Activated effector memory CD4-positive, alpha-beta T cell treated with Interleukin-2 at 50 U/mL for 16 hours (primary cell): ENCODE results near the gene DGKA.

Source experiments
- DNase-seq: peaks from one replicate; pipeline ENCODE4 v3.0.0-alpha.2; 2020

The DGKA gene

GRCh38 chr12:55931780-55932550, 1.0 kb downstream of the DGKA start:
- peak; percentile 18 for DNase-seq

- DNase-seq = peak; percentile 51
Measured at GRCh38 chr12:55932551-55932910, 1.6 kb downstream of the DGKA start.

- no peak for DNase-seq
Measured at GRCh38 chr12:55933169-55933798, 2.3 kb downstream of the DGKA start.

- no peak for DNase-seq
Measured at GRCh38 chr12:55933799-55934742, 3.1 kb downstream of the DGKA start.

- DNase-seq = no peak
Measured at GRCh38 chr12:55934773-55935172, 3.8 kb downstream of the DGKA start.

GRCh38 chr12:55935738-55936151, 4.8 kb downstream of the DGKA start:
- DNase-seq = peak; percentile 14

GRCh38 chr12:55937981-55938380, 7.0 kb downstream of the DGKA start:
- no peak for DNase-seq

GRCh38 chr12:55938826-55939501, 8.0 kb downstream of the DGKA start:
- no peak for DNase-seq

- DNase-seq = peak; percentile 71
Measured at GRCh38 chr12:55940065-55940732, 9.2 kb downstream of the DGKA start.

- DNase-seq = no peak
Measured at GRCh38 chr12:55942055-55942454, 11.1 kb downstream of the DGKA start.

- DNase-seq = no peak
Measured at GRCh38 chr12:55942577-55943136, 11.7 kb downstream of the DGKA start.

- no peak for DNase-seq
Measured at GRCh38 chr12:55946553-55946952, 15.6 kb downstream of the DGKA start.

- DNase-seq = no peak
Measured at GRCh38 chr12:55955344-55955743, 24.4 kb downstream of the DGKA start.

- no peak for DNase-seq
Measured at GRCh38 chr12:55955800-55956508, 25.0 kb downstream of the DGKA start.

- DNase-seq = no peak
Measured at GRCh38 chr12:55957106-55957859, 26.3 kb downstream of the DGKA start.

- DNase-seq = no peak
Measured at GRCh38 chr12:55963760-55964159, 32.8 kb downstream of the DGKA start.

- no peak for DNase-seq
Measured at GRCh38 chr12:55965240-55965639, 34.3 kb downstream of the DGKA start.

GRCh38 chr12:55965941-55966407, 35.0 kb downstream of the DGKA start, which contains the start of gene PMEL:
Gene PMEL, minus strand, starts transcription at chr12:55966042. Its CDS starts 31 bp downstream, at chr12:55966011.
- DNase-seq = no peak

GRCh38 chr12:55966408-55967281, 35.7 kb downstream of the DGKA start, which contains the start of gene CDK2:
Gene CDK2, plus strand, starts transcription at chr12:55966830. Its CDS starts 179 bp downstream, at chr12:55967009.
- peak; percentile 78 for DNase-seq
